CD4-positive, alpha-beta memory T cell (primary cell): ENCODE results near the gene GPR33. TPM values are rescaled to one million over a fixed set of nuclear protein-coding genes. Genes with fewer than 3 reads are reported as not detected.

Source experiments
- CTCF ChIA-PET: fragments of 350-600 bp; sonication (Branson Sonifier 250); formaldehyde crosslinking; loops from one replicate; lab custom pipeline; 2021; ENCODE audit warnings: inconsistent platforms; ENCODE audit not compliant: partially characterized antibody; lab: Charles Lee
- POLR2A ChIA-PET: fragments of 350-600 bp; sonication (Branson Sonifier 250); formaldehyde crosslinking; loops from one replicate; lab custom pipeline; 2021; ENCODE audit not compliant: partially characterized antibody; lab: Charles Lee
- DNase-seq, 5 donors: peaks; one replicate each; pipeline versions ENCODE4 v3.0.0 to v3.0.0-alpha.2; 2020 to 2022; ENCODE audit warnings: mixed read lengths in 1 of 5
- H3K27ac ChIP-seq: one replicate; pipeline ENCODE4 v1.7.0; 2013; ENCODE audit warnings: low read depth, low read length
- H3K27me3 ChIP-seq: 2 replicates; pipeline ENCODE4 v1.7.0; 2013; ENCODE audit warnings: mild to moderate bottlenecking, low read length, moderate library complexity; ENCODE audit not compliant: insufficient read depth
- H3K36me3 ChIP-seq: 2 replicates; pipeline ENCODE4 v1.7.0; 2013; ENCODE audit warnings: mild to moderate bottlenecking, low read length, moderate library complexity; ENCODE audit not compliant: insufficient read depth
- H3K4me1 ChIP-seq: 2 replicates; pipeline ENCODE4 v1.7.0; 2013; ENCODE audit warnings: mild to moderate bottlenecking, low read length, moderate library complexity; ENCODE audit not compliant: insufficient read depth
- H3K4me3 ChIP-seq, 2 donors: one replicate each; pipeline ENCODE4 v1.7.0; 2013; ENCODE audit warnings: low read length in 2 of 2, mild to moderate bottlenecking in 1 of 2
- H3K9me3 ChIP-seq, 2 donors: one replicate each; pipeline ENCODE4 v1.7.0; 2013; ENCODE audit warnings: low read length in 2 of 2, control low read depth in 1 of 2; ENCODE audit not compliant: control insufficient read depth in 1 of 2
- H3K27ac Mint-ChIP-seq, 7 donors: one replicate each; pipeline ENCODE4 v1.8.0; 2020 to 2021; ENCODE audit warnings: mixed read lengths in 7 of 7, mild to moderate bottlenecking in 6 of 7, inconsistent platforms in 3 of 7, moderate library complexity in 3 of 7
- H3K27me3 Mint-ChIP-seq, 2 donors: one replicate each; pipeline ENCODE4 v1.8.0; 2020 to 2021; ENCODE audit warnings: mixed read lengths in 2 of 2
- H3K36me3 Mint-ChIP-seq, 2 donors: one replicate each; pipeline ENCODE4 v1.8.0; 2020 to 2021; ENCODE audit warnings: mixed read lengths in 2 of 2, inconsistent platforms in 1 of 2, mild to moderate bottlenecking in 1 of 2
- H3K4me1 Mint-ChIP-seq, 4 donors: one replicate each; pipeline ENCODE4 v1.8.0; 2020 to 2021; ENCODE audit warnings: mixed read lengths in 4 of 4, mild to moderate bottlenecking in 1 of 4
- H3K4me3 Mint-ChIP-seq, 8 donors: one replicate each; pipeline ENCODE4 v1.8.0; 2020 to 2021; ENCODE audit warnings: mixed read lengths in 8 of 8, mild to moderate bottlenecking in 7 of 8, moderate library complexity in 6 of 8, inconsistent platforms in 3 of 8
- H3K9me3 Mint-ChIP-seq, 8 donors: one replicate each; pipeline ENCODE4 v1.8.0; 2020 to 2021; ENCODE audit warnings: mixed read lengths in 8 of 8, mild to moderate bottlenecking in 5 of 8, inconsistent platforms in 3 of 8, moderate library complexity in 1 of 8
- intact Hi-C: fragments of 100-400 bp; cut with micrococcal nuclease; formaldehyde crosslinking; loops from one replicate; pipeline ENCODE4 v1.15.1; 2023
- polyA plus RNA-seq, 2 donors: library from polyadenylated mRNA; unstranded; fragments of 300-500 nt; fragmentation: Illumina TruSeq; gene quantifications; one replicate each; pipeline ENCODE4 v1.2.3, GENCODE V29; 2021
- total RNA-seq, 2 experiments: library from RNA; stranded (reverse); gene quantifications; one replicate each; pipeline ENCODE4 v1.2.3, GENCODE V29; 2021

The GPR33 gene
- total and polyA plus RNA-seq, 4 experiments from 2014 or later: not detected

GRCh38 chr14:31484754-31485153 is 3.1 kb downstream of the GPR33 start:
- Mint-ChIP-seq H3K27ac (no peak overlapping the region), H3K4me3 (no peak overlapping the region), H3K4me1 (no peaks in the 10 kb centered on the region), H3K27me3 (peaks cover 6 to 8% of the 10 kb centered on the region in 2 donors), H3K9me3 (peaks cover 0 to 2% (median 0%) of the 10 kb centered on the region in 8 donors), H3K36me3 (no peaks in the 10 kb centered on the region)
- DNase-seq: no peak
- H3K27ac ChIP-seq: no peak overlapping the region
- no peaks in the 10 kb centered on the region for H3K27me3 ChIP-seq
- ChIA-PET POLR2A (no interaction called here), CTCF (no interaction called here)
- no peak overlapping the region for H3K4me3 ChIP-seq
- intact Hi-C loops: no loop called here
- no peaks in the 10 kb centered on the region for H3K36me3 ChIP-seq
- no peaks in the 10 kb centered on the region for H3K4me1 ChIP-seq
- no peaks in the 10 kb centered on the region for H3K9me3 ChIP-seq

DNA sequence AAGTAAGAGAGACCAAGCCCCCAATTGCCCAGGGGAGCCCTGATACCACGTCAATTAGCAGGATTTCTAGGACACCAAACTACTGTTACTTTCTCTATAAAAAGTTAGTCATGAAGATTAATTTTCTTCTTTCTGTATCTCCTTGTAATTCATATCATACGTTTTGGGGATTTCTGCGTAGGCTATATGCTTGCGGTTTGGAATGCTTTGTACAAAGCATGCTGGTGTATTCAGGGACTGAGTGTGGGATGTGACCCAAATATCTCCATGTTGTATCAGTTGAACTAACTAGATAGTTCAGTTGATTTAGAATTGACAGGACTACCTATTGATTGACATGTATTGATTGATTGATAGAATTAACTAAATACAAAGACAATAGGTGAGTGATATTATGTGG is 7.7 kb downstream of the GPR33 start:
- Mint-ChIP-seq H3K9me3 (no peaks in the 10 kb centered on the region), H3K4me3 (no peak overlapping the region), H3K27me3 (peaks cover 5 to 17% of the 10 kb centered on the region in 2 donors), H3K27ac (no peak overlapping the region), H3K36me3 (no peaks in the 10 kb centered on the region), H3K4me1 (peaks cover 0 to 1% (median 0%) of the 10 kb centered on the region in 4 donors)
- H3K9me3 ChIP-seq: no peaks in the 10 kb centered on the region
- no peaks in the 10 kb centered on the region for H3K36me3 ChIP-seq
- no peaks in the 10 kb centered on the region for H3K4me1 ChIP-seq
- intact Hi-C loops: no loop called here
- CTCF ChIA-PET: no interaction called here
- no peak overlapping the region for H3K4me3 ChIP-seq
- no peak for DNase-seq
- POLR2A ChIA-PET: no interaction called here
- no peaks in the 10 kb centered on the region for H3K27me3 ChIP-seq
- no peak overlapping the region for H3K27ac ChIP-seq

DNA sequence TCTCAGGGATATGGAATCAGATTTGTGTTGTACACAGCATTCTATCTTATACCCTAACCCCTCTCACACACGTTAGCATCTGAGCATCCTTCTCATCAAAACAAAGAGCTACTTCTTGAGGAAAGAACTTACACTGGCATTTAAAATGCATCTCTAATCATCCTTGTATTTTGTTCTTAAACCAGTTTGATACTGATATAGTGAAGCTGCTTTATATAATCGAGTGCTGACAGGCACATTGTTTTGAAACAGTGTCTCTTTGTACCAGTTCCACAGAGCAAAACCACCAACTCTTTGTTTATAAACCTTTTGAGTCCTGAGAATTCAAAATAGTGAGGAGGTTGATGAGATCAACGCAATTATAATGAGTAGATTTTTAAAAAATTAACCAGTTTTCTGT is 8.8 kb downstream of the GPR33 start:
- no peak overlapping the region for H3K4me3 ChIP-seq
- Mint-ChIP-seq H3K27ac (no peak overlapping the region), H3K36me3 (peaks cover 0 to 2% of the 10 kb centered on the region in 2 donors), H3K27me3 (peaks cover 5 to 18% of the 10 kb centered on the region in 2 donors), H3K4me1 (peaks cover 0 to 1% (median 0%) of the 10 kb centered on the region in 4 donors), H3K9me3 (peaks cover 0 to 3% (median 0%) of the 10 kb centered on the region in 8 donors), H3K4me3 (no peak overlapping the region)
- H3K27ac ChIP-seq: no peak overlapping the region
- intact Hi-C loops: no loop called here
- H3K9me3 ChIP-seq: no peaks in the 10 kb centered on the region
- no peak for DNase-seq
- H3K36me3 ChIP-seq: no peaks in the 10 kb centered on the region
- CTCF ChIA-PET: no interaction called here
- POLR2A ChIA-PET: interaction anchor here (1.5 kb wide), 1 partner anchor 22 kb away, joined by 3 read pairs; the partner anchor contains the start of gene DTD2
- no peaks in the 10 kb centered on the region for H3K4me1 ChIP-seq
- no peaks in the 10 kb centered on the region for H3K27me3 ChIP-seq

GRCh38 chr14:31477248-31477647 is 10.6 kb downstream of the GPR33 start:
- POLR2A ChIA-PET: no interaction called here
- Mint-ChIP-seq H3K27ac (no peak overlapping the region), H3K9me3 (peaks cover 0 to 3% (median 0%) of the 10 kb centered on the region in 8 donors)

DNA sequence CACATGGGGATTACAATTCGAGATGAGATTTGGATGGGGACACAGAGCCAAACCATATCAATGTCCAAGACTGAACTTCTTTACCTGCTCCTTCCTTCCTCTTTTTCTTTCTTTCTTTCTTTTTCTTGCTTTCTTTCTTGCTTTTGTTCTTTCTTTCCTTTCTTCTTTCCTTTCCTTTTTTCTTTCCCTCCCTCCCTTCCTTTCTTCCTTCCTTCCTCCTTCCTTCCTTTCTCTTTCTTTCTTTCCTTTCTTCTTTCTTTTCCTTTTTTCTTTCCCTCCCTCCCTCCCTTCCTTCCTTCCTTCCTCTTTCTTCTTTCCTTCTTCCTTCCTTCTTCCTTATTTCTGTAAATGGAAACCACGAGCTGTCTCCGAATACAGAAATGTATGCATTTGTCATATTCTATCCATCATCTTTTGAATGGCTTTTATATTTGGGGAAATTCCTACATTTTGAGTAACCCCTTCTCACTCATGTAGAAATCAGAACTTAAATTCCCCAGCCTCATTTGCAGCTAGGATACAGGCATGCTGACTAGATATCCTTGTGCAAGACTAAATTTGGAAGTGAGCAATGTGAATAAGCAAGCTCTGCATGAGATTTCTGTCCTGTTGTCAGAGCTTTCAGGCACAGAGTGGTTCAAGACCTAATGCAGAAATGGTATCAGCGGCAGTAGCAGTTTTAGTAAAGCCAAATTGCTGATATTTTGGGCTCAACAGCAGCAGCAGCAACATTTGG is 11.5 kb downstream of the GPR33 start:
- peaks cover 0 to 1% (median 0%) of the 10 kb centered on the region in 4 donors for H3K4me1 Mint-ChIP-seq
- Histone ChIP-seq H3K4me1 (no peaks in the 10 kb centered on the region), H3K4me3 (no peak overlapping the region), H3K27me3 (no peaks in the 10 kb centered on the region), H3K36me3 (no peaks in the 10 kb centered on the region), H3K27ac (no peak overlapping the region), H3K9me3 (no peaks in the 10 kb centered on the region)
- H3K27me3 Mint-ChIP-seq: peaks cover 5 to 20% of the 10 kb centered on the region in 2 donors
- CTCF ChIA-PET: no interaction called here
- no peak overlapping the region for H3K27ac Mint-ChIP-seq
- DNase-seq: no peak
- intact Hi-C loops: no loop called here
- peaks cover 0 to 6% of the 10 kb centered on the region in 2 donors for H3K36me3 Mint-ChIP-seq
- no peak overlapping the region for H3K4me3 Mint-ChIP-seq
- peaks cover 0 to 3% (median 0%) of the 10 kb centered on the region in 8 donors for H3K9me3 Mint-ChIP-seq
- POLR2A ChIA-PET: no interaction called here

More at GRCh38 chr14:31477248-31477647, 10.6 kb downstream of the GPR33 start:
- CTCF ChIA-PET: no interaction called here
- no peak overlapping the region for H3K4me3 Mint-ChIP-seq
- Histone ChIP-seq H3K36me3 (no peaks in the 10 kb centered on the region), H3K9me3 (no peaks in the 10 kb centered on the region), H3K27me3 (no peaks in the 10 kb centered on the region), H3K4me3 (no peak overlapping the region), H3K4me1 (no peaks in the 10 kb centered on the region), H3K27ac (no peak overlapping the region)
- intact Hi-C loops: no loop called here
- H3K36me3 Mint-ChIP-seq: peaks cover 0 to 6% of the 10 kb centered on the region in 2 donors
- no peak for DNase-seq
- peaks cover 5 to 16% of the 10 kb centered on the region in 2 donors for H3K27me3 Mint-ChIP-seq
- peaks cover 0 to 1% (median 0%) of the 10 kb centered on the region in 4 donors for H3K4me1 Mint-ChIP-seq

DNA sequence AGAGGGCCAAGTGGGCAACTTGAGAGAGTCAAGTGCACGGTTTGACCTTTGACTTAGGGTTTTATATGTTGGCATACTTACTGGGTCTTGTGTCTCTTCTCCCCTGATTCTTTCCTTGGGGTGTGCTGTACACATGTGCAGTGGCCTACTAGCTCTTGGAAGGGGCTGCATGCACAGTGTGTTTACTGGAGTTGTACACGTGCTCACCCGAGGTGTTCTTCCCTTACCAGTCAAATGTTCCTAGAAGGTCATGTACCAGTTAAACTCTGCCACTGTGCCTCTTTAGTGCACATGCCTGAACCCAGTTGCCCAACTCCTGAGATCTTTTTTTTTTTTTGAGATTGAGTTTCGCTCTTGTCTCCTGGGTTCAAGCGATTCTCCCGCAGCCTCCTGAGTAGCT is 21.3 kb downstream of the GPR33 start:
- H3K27me3 ChIP-seq: no peaks in the 10 kb centered on the region
- no peak overlapping the region for H3K27ac ChIP-seq
- no peaks in the 10 kb centered on the region for H3K36me3 Mint-ChIP-seq
- intact Hi-C loops: no loop called here
- no peak for DNase-seq
- no peaks in the 10 kb centered on the region for H3K4me1 ChIP-seq
- H3K27ac Mint-ChIP-seq: no peak overlapping the region
- no peak overlapping the region for H3K4me3 Mint-ChIP-seq
- ChIA-PET CTCF (no interaction called here), POLR2A (no interaction called here)
- no peaks in the 10 kb centered on the region for H3K9me3 ChIP-seq
- no peaks in the 10 kb centered on the region for H3K36me3 ChIP-seq
- peaks cover 0 to 2% of the 10 kb centered on the region in 2 donors for H3K27me3 Mint-ChIP-seq
- H3K4me3 ChIP-seq: no peak overlapping the region
- H3K9me3 Mint-ChIP-seq: no peaks in the 10 kb centered on the region
- no peaks in the 10 kb centered on the region for H3K4me1 Mint-ChIP-seq

DNA sequence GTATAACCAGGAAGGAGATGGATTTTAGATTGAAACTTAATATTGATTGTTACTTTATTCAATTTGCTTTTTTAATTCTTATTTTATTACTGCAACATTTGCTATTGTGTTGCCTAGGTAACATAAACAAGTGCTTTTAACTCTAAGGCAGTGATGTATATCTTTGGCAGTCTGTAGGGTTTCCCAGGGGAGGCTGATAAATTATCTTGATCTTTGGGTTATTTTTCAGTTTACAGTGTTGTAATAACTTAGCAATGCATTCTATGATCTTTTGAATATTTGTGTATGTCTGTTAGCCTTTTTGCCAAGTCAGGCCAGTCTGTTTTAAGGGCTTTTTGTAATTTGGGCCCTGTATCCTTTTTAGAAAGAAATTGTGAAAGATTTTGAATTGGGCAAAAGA is 22.7 kb downstream of the GPR33 start:
- DNase-seq: no peak
- H3K4me3 ChIP-seq: no peak overlapping the region
- intact Hi-C loops: no loop called here
- no peaks in the 10 kb centered on the region for H3K36me3 Mint-ChIP-seq
- no peaks in the 10 kb centered on the region for H3K4me1 ChIP-seq
- no peak overlapping the region for H3K27ac ChIP-seq
- peak overlapping the region in 1 of 7 donors; percentile 15 for H3K27ac Mint-ChIP-seq
- no peaks in the 10 kb centered on the region for H3K4me1 Mint-ChIP-seq
- no peaks in the 10 kb centered on the region for H3K9me3 ChIP-seq
- H3K27me3 Mint-ChIP-seq: peaks cover 0 to 3% of the 10 kb centered on the region in 2 donors
- no peak overlapping the region for H3K4me3 Mint-ChIP-seq
- no peaks in the 10 kb centered on the region for H3K27me3 ChIP-seq
- no peaks in the 10 kb centered on the region for H3K36me3 ChIP-seq
- POLR2A ChIA-PET: no interaction called here
- no peaks in the 10 kb centered on the region for H3K9me3 Mint-ChIP-seq
- CTCF ChIA-PET: no interaction called here
